BE2C (cell line): ENCODE measurements around the gene LIPE.
"Not testable (repeated sequence)": the region's sequence is repeated elsewhere in the genome, so short reads cannot be mapped to it uniquely, and the experiment has no call there.

ENCODE experiments used
- DNase-seq: peaks from one replicate; pipeline ENCODE4 v3.0.0-alpha.2; 2020
- H3K27me3 ChIP-seq: fragments of 250-450 bp; sonication (Bioruptor Pico); 2 replicates; pipeline ENCODE4 v1.5.1; 2020; ENCODE audit warnings: mild to moderate bottlenecking
- H3K36me3 ChIP-seq: fragments of 250-450 bp; sonication (Bioruptor Pico); 2 replicates; pipeline ENCODE4 v1.5.1; 2020; ENCODE audit warnings: mild to moderate bottlenecking
- H3K4me1 ChIP-seq: fragments of 250-450 bp; sonication (Bioruptor Pico); 2 replicates; pipeline ENCODE4 v1.5.1; 2020
- H3K4me3 ChIP-seq: 2 replicates; pipeline ENCODE4 v1.5.1; 2011; ENCODE audit warnings: low read depth, low read length
- H3K9me3 ChIP-seq: fragments of 250-450 bp; sonication (Bioruptor Pico); 2 replicates; pipeline ENCODE4 v1.5.1; 2020
- TF ChIP-seq, protein P1 (sequence below): IDR thresholded peaks from 2 replicates; pipeline ENCODE4 v1.5.1; 2012; ENCODE audit warnings: mild to moderate bottlenecking, low read depth, low read length

Gene LIPE

DNA sequence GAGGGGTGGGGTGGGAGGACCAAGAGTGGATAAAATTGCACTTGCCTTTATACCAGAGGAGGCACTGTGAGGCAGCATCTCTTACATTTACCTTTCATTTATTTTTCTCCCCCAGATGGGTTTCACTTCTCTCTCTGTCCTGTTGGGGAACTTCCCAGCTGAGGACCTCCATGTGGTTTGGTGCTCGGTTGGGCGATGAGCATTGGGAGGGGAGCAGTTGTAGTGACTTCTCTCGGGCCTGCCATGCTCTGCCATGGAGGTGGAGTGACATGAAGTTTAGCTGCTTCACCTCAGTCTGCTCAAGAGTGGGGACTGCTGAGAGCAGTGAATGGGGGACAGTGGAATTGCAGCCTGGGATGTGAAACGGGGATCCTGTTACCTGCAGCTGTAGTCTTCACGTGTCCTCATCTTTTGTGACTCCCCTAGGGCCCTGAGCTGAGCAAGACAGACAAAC is 38.7 kb upstream of the LIPE start:
- no peak for DNase-seq
- TF ChIP-seq, protein P1, sequence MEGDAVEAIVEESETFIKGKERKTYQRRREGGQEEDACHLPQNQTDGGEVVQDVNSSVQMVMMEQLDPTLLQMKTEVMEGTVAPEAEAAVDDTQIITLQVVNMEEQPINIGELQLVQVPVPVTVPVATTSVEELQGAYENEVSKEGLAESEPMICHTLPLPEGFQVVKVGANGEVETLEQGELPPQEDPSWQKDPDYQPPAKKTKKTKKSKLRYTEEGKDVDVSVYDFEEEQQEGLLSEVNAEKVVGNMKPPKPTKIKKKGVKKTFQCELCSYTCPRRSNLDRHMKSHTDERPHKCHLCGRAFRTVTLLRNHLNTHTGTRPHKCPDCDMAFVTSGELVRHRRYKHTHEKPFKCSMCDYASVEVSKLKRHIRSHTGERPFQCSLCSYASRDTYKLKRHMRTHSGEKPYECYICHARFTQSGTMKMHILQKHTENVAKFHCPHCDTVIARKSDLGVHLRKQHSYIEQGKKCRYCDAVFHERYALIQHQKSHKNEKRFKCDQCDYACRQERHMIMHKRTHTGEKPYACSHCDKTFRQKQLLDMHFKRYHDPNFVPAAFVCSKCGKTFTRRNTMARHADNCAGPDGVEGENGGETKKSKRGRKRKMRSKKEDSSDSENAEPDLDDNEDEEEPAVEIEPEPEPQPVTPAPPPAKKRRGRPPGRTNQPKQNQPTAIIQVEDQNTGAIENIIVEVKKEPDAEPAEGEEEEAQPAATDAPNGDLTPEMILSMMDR = no peak
- peaks cover 9% of the 10 kb centered on the region for H3K27me3 ChIP-seq
- H3K36me3 ChIP-seq = no peaks in the 10 kb centered on the region
- no peaks in the 10 kb centered on the region for H3K9me3 ChIP-seq
- H3K4me3 ChIP-seq = no peak overlapping the region
- H3K4me1 ChIP-seq = no peaks in the 10 kb centered on the region

DNA sequence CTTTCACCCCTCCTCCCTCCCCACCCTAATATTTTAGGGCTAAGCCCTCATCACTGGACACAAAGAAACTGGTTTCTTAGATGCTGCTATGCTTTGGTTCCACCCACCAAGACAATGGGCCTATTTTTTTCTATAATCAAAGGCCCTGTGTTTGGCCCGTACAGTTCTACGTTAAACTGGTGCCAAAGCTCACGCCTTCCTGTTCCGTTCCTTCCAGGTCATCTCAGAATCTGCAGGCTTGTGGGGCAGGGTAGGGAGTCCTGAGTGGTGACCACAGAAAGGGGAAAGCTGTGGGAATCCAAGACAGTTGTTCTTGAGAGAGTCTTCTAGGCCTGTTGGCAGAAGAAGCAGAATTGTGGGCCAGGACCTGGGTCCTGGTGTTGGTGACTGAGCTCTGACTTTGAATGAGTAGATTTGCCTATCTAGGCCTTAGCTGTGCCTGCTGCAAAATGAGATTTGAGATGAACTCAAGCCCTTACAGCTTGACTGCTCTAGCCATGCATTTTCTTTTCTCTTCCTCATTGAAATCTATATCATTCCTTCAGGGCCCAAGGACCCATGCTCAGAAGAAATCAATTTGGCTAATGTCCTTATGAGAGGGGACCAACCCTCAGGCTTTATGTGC is 34.6 kb upstream of the LIPE start:
- H3K4me3 ChIP-seq = no peak overlapping the region
- H3K9me3 ChIP-seq = no peaks in the 10 kb centered on the region
- DNase-seq = no peak
- TF ChIP-seq, protein P1 = no peak
- peaks cover 3% of the 10 kb centered on the region; the same call in 1 of the 2 replicates for H3K27me3 ChIP-seq
- H3K4me1 ChIP-seq = no peaks in the 10 kb centered on the region
- no peaks in the 10 kb centered on the region for H3K36me3 ChIP-seq

DNA sequence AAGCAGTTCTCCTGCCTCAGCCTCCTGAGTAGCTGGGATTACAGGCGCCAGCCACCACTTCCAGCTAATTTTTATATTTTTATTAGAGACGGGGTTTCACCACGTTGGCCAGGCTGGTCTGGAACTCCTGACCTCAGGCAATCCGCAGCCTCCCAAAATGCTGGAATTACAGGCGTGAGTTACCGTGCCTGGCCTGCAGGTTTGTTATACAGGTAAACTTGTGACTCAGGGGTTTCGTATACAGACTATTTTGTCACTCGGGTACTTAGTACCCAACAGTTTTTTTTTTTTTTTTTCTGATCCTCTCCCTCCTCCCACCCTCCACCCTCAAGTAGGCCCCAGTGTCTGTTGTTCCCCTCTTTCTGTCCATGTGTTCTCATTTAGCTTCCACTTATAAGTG is 34.0 kb upstream of the LIPE start:
- H3K4me1 ChIP-seq, DNase-seq, H3K9me3 ChIP-seq: not testable (repeated sequence)

DNA sequence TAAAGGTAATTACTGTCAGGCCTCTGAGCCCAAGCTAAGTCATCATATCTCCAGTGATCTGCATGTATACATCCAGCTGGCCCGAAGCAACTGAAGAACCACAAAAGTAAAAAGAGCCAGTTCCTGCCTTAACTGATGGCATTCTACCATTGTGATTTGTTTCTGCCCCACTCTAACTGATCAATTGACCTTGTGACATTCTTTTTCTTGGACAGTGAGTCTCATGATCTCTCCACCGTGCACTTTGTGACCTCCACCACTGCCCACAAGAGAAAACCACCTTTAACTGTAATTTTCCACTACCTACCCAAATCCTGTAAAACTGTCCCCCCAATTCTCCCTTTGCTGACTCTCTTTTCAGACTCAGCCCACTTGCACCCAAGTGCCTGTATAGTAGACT is 32.7 kb upstream of the LIPE start:
- Histone ChIP-seq H3K4me3 (no peak overlapping the region), H3K4me1 (no peaks in the 10 kb centered on the region), H3K27me3 (peaks cover 15% of the 10 kb centered on the region), H3K9me3 (no peaks in the 10 kb centered on the region), H3K36me3 (no peaks in the 10 kb centered on the region)
- no peak for DNase-seq
- TF ChIP-seq, protein P1 = no peak

More for the DNA sequence above, 34.0 kb upstream of the LIPE start:
- H3K36me3 ChIP-seq, H3K4me3 ChIP-seq, H3K27me3 ChIP-seq: not testable (repeated sequence)

DNA sequence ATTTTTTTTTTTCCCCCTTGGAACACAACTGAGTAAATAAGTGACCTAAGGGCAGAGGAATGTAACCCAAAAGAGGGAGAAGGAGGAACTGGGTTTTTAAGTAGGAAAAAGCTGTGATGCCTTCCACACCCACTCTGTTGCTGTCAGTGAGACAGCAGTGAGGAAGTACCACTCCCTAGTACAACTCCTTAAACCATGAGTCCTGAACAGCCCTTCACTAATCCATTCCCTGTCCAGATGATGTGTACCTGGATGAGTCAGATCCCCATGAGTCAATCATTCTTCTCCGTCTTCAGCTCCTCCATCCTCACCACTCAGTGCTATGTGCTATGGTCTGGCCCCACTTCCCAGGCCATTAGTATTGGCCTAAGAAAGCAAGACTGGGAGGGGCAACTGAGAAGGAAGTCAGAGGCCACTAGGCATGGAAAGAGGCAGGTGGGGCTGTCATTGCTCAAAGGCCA is 28.5 kb upstream of the LIPE start:
- Histone ChIP-seq H3K9me3 (no peaks in the 10 kb centered on the region), H3K4me3 (no peak overlapping the region), H3K36me3 (no peaks in the 10 kb centered on the region), H3K4me1 (no peaks in the 10 kb centered on the region), H3K27me3 (peaks cover 48% of the 10 kb centered on the region)
- TF ChIP-seq, protein P1 = no peak
- no peak for DNase-seq

DNA sequence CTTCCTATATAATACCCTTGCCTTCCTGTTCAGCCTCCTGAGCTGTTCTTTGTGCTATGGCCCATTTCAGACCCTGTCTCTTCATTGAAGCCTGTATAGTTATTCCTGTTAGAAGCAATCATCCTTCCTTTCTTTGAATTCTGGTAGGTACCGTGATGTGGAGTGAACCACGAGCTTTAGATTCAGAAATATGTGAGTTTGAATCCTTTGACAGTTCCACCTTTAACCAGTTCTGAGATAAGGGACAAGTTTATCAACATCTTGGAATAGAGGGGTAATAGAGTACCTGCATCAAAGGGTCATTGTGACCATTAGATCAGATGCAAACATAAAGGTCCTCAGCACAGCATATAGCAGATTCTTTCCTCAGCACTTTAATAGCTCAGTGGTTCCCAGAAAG is 27.9 kb upstream of the LIPE start:
- H3K27me3 ChIP-seq = peaks cover 48% of the 10 kb centered on the region
- no peaks in the 10 kb centered on the region for H3K36me3 ChIP-seq
- DNase-seq = no peak
- TF ChIP-seq, protein P1 = no peak
- H3K4me1 ChIP-seq = 0 out of 2 replicates have a peak, but pooled peaks cover 2% of the 10 kb centered on the region
- H3K9me3 ChIP-seq = no peaks in the 10 kb centered on the region
- no peak overlapping the region for H3K4me3 ChIP-seq
